ENCODE measurements around the gene DDAH1.
A peak's percentile ranks its signal among the peaks of the same experiment; 100 is the strongest.

The DDAH1 gene

DNA sequence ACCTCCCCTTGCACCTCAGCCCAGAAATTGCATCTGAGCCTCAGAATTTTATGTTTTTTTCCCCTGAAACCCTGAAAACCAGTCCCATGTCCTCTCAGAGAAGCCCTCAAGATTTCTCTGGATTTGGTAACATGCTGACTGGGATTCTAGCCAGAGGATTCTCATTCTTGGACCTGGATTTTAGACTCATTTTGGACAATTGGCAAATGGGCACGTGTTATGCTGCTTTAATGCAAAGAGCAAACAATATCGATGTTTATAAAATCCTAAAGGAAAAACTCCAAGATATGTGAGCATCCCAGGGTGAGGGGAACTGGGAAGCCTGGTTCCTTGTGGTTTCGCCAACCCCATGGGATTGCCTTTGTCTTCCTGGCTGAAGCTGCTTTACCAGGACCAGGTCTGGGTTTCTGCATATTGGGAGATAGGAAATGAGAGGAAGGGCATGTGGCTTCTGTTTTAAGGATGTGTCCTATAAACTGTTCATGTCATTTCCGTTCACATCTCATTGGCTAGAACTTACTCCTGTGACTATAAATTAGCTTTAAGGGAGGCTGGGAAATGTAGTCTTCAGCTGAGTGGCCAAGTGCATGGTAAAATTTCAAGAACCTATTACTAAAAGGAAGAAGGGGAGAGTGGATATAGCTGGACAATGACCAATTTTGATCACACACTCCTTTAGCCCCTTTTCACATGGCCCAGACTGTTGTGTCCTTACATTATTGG, 161.4 kb downstream of the DDAH1 start:
- no peak overlapping the region for H3K27ac ChIP-seq
- H3K4me1 ChIP-seq: peaks cover 0 to 14% (median 4%) of the 10 kb centered on the region in 4 donors
- H3K9me3 ChIP-seq: no peaks in the 10 kb centered on the region
- H3K4me3 ChIP-seq: no peak overlapping the region
- H3K36me3 ChIP-seq: no peaks in the 10 kb centered on the region
- TF ChIP-seq, protein P1, sequence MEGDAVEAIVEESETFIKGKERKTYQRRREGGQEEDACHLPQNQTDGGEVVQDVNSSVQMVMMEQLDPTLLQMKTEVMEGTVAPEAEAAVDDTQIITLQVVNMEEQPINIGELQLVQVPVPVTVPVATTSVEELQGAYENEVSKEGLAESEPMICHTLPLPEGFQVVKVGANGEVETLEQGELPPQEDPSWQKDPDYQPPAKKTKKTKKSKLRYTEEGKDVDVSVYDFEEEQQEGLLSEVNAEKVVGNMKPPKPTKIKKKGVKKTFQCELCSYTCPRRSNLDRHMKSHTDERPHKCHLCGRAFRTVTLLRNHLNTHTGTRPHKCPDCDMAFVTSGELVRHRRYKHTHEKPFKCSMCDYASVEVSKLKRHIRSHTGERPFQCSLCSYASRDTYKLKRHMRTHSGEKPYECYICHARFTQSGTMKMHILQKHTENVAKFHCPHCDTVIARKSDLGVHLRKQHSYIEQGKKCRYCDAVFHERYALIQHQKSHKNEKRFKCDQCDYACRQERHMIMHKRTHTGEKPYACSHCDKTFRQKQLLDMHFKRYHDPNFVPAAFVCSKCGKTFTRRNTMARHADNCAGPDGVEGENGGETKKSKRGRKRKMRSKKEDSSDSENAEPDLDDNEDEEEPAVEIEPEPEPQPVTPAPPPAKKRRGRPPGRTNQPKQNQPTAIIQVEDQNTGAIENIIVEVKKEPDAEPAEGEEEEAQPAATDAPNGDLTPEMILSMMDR (IDR thresholded peaks at IDR 0.05): no peak
- DNase-seq: no peak
- intact Hi-C loops (cut with DNase I; ENCODE audit: low total_unique reads): loop anchor here (10.0 kb wide), 1 partner anchor 201 kb away; no protein-coding TSS in a partner anchor
- no peaks in the 10 kb centered on the region for H3K27me3 ChIP-seq

DNA sequence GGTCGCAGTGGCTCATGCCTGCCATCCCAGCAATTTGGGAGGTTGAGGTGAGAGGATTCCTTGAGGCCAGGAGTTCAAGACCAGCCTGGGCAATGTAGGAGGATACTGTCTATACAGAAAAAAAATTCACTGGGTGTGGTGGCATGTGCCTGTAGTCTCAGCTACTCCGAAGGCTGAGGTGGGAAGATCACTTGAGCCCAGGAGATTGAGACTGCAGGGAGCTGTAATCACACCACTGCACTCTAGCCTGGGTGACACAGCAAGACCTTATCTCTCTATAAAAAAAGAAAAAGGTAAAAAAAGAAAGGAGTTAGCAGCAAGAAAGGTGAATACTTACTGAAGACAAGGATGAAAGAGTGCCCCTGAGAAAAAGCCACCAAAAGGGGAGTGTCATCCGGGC, 164.8 kb downstream of the DDAH1 start:
- Histone ChIP-seq H3K4me1 (peaks cover 0 to 23% (median 16%) of the 10 kb centered on the region in 4 donors), H3K27me3 (no peaks in the 10 kb centered on the region), H3K4me3 (no peak overlapping the region), H3K27ac (no peak overlapping the region), H3K9me3 (no peaks in the 10 kb centered on the region), H3K36me3 (no peaks in the 10 kb centered on the region)
- TF ChIP-seq, protein P1 (IDR thresholded peaks at IDR 0.05): no peak
- DNase-seq: no peak
- intact Hi-C loops (cut with DNase I; ENCODE audit: low total_unique reads): loop anchor here (10.0 kb wide), 1 partner anchor 205 kb away; no protein-coding TSS in a partner anchor

DNA sequence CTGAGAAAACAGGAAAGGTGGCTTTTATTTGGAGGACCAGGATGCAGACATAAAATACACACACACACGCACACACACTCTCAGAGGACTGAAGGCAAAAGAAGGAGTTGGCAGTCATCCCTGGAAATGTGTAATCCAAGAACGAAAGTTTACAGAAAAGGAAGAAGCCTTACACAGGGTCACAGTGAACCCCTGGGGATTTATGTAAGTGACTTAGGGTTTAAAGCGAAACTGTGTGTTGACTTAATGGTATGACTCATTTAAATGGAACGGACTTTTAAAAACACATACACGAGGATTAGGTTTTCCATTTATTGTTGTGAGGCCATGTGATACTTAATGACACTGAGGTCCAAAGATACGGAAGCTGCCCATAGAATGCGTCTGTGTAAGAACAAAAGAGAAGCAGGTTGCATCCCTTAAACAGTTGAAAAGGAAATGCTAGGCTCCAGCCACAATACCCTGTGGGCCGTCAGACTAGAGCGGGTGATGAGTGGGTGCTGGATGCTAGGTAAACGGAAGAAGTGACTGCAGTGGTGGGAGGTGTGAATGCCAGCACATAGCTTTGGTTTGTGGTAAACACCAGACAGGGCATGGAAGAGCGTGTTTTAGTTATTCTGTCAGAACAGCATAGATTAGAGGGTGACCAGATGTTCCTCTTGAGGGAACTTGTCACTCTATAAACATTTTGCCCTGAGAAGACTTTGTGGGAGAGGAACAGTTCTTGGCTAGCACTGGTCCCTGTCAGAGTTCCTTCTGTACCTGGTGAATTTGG, 166.9 kb downstream of the DDAH1 start:
- H3K4me3 ChIP-seq: peak overlapping the region in 1 of 2 donors; percentile 7
- DNase-seq: peak in 1 of 2 donors; percentile 45
- peaks cover 0 to 23% (median 16%) of the 10 kb centered on the region in 4 donors for H3K4me1 ChIP-seq
- no peaks in the 10 kb centered on the region for H3K27me3 ChIP-seq
- intact Hi-C loops (cut with DNase I; ENCODE audit: low total_unique reads): no loop called here
- TF ChIP-seq, protein P1 (IDR thresholded peaks at IDR 0.05): no peak
- H3K9me3 ChIP-seq: no peaks in the 10 kb centered on the region
- peak overlapping the region; percentile 27 to 66 for H3K27ac ChIP-seq
- H3K36me3 ChIP-seq: no peaks in the 10 kb centered on the region

DNA sequence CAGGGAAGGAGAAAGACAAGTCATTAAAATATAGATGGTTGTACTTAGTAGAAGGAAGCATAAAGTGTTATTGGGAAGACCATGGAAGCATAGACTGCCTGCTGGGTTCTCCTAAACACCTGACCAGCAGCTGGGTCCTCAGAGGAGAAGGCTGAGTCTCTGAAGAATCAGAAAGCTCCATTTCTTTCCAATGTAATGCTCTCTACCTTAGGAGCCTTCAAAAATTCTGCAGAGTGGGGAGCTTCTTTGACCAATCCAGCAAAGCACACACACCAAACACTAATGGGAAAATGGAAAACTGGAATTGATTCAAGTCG, 167.5 kb downstream of the DDAH1 start:
- H3K36me3 ChIP-seq: no peaks in the 10 kb centered on the region
- no peaks in the 10 kb centered on the region for H3K27me3 ChIP-seq
- no peak for DNase-seq
- intact Hi-C loops (cut with DNase I; ENCODE audit: low total_unique reads): no loop called here
- TF ChIP-seq, protein P1 (IDR thresholded peaks at IDR 0.05): no peak
- H3K4me3 ChIP-seq: peak overlapping the region in 1 of 2 donors; percentile 7
- peaks cover 0 to 23% (median 16%) of the 10 kb centered on the region in 4 donors for H3K4me1 ChIP-seq
- no peaks in the 10 kb centered on the region for H3K9me3 ChIP-seq
- peak overlapping the region; percentile 27 to 66 for H3K27ac ChIP-seq

DNA sequence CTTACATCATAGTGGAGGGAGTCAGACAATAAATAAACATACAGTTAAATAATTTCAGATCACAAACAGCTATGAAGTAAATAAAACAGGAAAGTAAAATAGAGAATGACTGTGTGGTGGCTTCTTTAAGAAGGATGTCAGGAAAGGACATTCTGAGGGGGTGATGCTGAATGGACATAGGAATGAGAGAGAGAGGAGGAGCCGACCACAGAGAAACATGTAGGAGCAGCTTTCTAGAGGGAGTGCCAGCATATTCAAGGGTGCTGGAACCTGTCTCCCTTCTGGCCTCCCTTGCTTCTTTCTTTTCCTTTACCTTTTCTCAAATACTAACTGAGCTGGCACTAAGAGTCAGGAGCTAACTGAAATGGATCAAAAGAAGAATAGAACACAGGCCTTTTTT, 168.0 kb downstream of the DDAH1 start:
- Histone ChIP-seq H3K4me1 (peaks cover 0 to 23% (median 16%) of the 10 kb centered on the region in 4 donors), H3K9me3 (no peaks in the 10 kb centered on the region), H3K27me3 (no peaks in the 10 kb centered on the region), H3K4me3 (no peak overlapping the region), H3K36me3 (no peaks in the 10 kb centered on the region), H3K27ac (peak overlapping the region; percentile 27 to 66)
- no peak for DNase-seq
- intact Hi-C loops (cut with DNase I; ENCODE audit: low total_unique reads): no loop called here
- TF ChIP-seq, protein P1 (IDR thresholded peaks at IDR 0.05): no peak

Measured in tibial artery (tissue), 4 donors.